HPDE6-E6E7 (cell line): Measurements from ENCODE around the gene NDOR1.
A peak's percentile ranks its signal among the peaks of the same experiment; 100 is the strongest.

ENCODE experiments used
- DNase-seq: peaks from one replicate; pipeline ENCODE4 v3.0.0; 2011; ENCODE audit warnings: missing footprints; ENCODE audit errors: extremely low spot score

The NDOR1 gene

DNA sequence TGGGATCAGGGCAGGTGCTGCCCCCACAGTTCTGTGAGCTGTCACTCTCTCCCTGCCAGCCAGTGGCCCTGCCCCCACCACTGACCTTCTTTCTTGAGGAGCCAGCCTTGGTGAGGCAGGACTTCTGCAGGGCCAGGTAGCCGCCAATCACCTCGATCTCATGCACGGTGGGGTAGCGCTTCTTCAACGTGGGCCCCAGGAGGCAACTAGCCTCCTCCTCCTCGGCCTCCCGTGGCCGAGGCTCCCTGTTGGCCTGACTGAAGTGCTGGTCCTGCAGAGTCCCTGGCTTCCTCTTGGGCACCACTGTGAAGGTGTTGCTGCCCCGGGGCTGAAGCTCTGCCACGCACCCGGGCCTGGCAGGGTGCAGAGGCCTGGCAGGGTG is 6.6 kb upstream of the NDOR1 start:
- no peak for DNase-seq

DNA sequence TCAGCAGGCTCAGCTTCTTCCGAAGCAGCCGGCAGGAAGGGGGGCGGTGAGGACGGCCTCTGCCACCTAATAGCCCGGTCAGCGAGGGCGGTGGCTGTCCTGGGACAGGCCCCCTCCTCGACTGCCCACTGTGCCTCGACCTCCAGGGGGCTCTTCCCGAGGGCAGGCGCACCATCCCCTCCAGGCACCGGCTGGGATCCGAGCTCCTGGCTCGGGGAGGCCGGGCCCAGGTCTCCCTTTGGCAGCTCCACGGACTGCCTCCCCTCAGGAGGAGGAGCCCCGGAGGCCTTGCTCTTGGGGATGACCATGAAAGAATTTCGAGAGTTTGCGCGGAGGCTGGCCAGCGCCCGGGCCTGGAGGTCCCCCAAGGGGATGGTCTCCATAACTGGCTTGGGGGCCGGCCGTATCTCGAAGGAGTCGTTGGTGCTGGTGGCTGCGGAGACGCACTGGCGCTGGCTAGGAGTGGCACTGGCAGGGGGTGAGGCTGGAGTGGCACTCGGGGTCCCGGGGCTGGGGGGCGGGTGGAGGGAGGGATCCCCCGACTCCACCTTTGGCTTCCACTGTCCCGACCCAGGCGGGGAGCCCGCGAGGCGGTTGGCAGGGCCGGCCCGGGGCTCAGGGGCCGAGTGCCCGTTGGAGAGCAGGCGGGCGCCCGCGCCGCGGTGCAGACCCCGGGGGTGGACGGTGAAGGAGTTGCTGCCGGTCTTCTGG is 5.9 kb upstream of the NDOR1 start:
- DNase-seq: no peak

- peak; percentile 100 for DNase-seq
These were observed 4.9 kb upstream of the NDOR1 start, which contains the start of gene TPRN for GRCh38 chr9:137200311-137201204. Gene TPRN (minus strand): TSS chr9:137200741. CDS start chr9:137200711, 30 bp downstream.

- DNase-seq: no peak
These were observed 4.2 kb upstream of the NDOR1 start for GRCh38 chr9:137201205-137201868.

DNA sequence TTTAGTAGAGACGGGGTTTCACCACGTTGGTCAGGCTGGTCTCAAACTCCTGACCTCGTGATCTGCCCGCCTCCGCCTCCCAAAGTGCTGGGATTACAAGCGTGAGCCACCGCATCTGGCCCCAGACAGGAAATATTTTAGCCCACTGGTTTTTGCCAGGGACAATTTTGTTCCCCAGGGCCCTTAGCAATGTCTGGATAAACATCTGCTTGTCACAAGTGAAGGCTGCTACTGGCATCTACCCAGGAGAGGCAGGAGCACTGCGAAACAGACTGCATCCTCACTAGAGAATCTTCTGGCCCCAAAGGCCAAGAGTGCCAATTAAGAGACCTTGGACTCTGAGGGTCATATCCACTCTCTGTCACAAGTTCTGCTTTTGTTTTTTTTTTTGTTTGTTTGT is 2.5 kb upstream of the NDOR1 start:
- no peak for DNase-seq

- DNase-seq: no peak
These were observed 772 bp upstream of the NDOR1 start for GRCh38 chr9:137204731-137205125.

DNA sequence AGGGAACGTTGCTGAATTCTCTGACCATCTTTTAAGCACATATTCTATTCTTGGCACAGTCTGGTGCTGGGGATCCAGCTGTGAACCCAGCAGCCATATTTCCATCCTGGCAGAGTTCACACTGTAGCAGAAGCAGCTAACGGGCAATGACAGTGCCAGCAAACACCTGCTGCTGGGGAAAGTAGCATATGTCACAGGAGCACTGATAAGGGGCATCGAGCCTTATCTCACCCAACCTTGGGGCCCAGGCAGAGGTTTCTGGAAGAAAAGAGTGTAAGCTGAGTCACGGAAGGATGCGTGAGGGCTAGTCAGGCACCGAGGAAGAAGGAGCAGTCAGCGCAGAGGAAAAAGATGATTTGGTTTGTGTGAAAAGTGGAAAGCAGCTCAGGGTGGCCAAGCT is 1.1 kb downstream of the NDOR1 start:
- no peak for DNase-seq

DNA sequence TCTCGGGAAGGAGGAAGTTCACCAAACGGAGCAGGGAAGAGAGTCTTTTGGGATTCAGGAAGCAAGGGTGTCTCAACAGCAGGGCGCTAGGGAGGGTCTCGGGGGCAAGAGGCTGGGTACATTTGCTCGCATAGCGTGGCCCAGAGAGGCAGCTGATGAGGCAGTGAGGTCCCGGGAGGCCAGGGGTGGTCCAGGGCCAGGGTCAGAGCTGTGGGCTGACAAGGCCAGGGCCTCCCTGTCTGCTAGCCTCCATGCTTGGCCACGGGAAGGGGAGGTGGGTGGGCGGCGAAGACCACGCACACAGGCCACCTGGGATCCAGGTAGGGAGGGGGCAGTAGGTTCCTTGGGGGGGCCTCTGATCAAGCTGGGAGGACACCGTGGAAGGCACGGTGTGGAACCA is 6.0 kb downstream of the NDOR1 start:
- DNase-seq: no peak

- no peak for DNase-seq
These were observed 7.0 kb downstream of the NDOR1 start for GRCh38 chr9:137212520-137212919.

DNA sequence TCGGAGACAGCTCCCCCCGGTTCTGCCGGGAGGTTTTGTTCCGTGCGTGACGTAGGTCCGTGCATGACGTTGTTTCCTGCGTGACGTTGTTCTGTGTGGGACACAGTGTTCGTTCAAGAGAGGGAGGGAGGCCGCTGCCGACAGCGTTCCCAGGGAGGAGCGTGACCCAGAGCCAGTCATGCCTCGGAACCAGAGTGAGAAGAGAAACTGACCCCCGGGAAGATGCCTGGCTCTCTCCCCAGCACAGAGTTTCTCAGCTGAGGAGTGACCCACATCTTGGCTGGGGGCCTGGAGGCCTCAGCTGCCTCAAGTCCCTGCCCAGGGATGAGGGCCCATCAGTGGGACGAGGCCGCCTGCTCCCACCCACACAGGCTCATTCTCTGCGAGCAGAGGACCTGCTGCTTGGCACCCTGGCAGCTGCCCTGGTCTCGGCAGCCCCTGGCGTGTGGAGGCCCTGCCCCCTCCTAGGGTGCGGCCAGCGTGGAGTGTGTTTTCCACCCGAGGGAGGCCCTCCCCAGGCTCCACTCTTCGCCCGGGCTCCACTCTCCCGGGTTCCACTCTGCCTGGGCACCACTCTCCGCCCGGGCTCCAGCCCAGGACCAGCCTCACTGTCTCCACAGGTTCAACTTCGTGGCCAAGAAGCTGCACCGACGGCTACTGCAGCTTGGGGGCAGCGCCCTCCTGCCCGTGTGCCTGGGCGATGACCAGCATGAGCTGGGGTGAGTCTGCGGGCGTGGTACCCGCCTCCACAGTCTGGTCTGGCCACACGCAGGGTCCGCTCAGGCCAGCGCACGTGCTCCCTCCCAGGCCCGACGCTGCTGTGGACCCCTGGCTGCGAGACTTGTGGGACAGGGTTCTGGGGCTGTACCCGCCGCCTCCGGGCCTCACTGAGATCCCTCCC is 7.9 kb downstream of the NDOR1 start:
- DNase-seq: no peak

GRCh38 chr9:137214620-137215019 is 9.1 kb downstream of the NDOR1 start:
- DNase-seq: no peak

GRCh38 chr9:137215196-137215986 is 9.9 kb downstream of the NDOR1 start:
- no peak for DNase-seq

DNA sequence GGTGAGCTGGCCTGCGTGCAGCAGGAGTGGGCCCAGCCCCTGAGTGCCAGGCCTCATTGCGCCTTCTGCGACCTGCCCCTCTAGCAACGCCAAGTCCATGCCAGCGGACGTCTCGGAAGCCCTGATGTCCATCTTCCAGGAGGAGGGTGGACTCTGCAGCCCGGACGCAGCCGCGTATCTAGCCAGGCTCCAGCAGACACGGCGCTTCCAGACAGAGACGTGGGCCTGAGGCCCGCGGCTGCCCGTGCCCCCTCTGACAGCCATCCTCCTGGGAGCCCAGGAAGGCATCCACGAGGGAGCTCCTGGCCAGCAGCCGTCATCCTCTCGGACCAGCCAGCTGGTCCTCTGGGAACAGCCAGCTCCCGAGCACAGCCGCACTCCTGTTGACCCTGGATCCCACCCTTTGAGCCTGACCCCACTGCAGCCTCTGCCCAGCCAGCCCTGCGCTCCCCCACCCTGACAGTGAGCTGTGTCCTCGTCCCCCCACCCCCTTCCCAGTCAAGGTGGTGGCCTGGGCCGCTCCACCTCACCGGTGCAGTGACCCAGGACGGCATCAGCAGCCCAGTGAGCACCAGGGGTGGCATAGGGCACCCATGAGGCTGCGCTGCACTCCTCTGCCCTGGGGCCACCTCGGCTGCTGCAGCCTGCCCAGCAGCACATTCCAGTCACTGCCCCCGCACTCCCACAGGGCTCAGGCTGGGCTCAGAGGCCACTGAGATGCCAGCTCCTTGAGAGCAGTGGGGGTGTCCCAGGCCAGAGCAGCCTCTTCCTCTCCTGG is 10.9 kb downstream of the NDOR1 start:
- DNase-seq: no peak

GRCh38 chr9:137217276-137218211 is 12.0 kb downstream of the NDOR1 start:
- DNase-seq: peak; percentile 87

DNA sequence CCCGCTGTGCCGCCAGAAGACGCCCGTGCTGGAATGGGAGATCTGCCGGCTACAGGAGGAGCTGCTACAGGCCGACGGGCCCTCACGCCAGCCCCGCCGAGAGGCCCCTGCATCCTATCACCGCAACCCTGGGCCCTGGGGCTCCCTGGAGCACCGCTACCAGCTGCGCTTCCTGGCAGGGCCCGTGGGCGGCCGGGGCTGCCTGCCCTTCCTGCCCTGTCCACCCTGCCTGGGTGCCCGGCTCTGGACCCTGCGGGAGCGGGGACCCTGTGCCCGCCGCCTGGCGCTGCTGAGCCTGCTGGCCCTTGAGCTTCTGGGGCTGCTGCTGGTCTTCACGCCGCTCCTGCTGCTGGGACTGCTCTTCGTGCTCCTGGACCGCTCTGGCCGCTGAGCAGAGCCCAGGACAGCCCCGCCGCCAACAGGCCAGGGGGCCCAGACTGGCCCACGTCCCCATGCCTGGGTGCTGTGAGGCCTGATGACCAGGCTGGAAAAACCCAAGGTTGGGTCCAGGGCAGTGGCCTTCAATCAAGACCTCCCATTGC is 12.8 kb downstream of the NDOR1 start:
- DNase-seq: no peak

GRCh38 chr9:137218754-137219271 is 13.3 kb downstream of the NDOR1 start:
- DNase-seq: no peak

- DNase-seq: no peak
These were observed 14.3 kb downstream of the NDOR1 start for GRCh38 chr9:137219757-137220316.
